Measurements from ENCODE around the gene SAMD4A.

Gene SAMD4A

GRCh38 chr14:54791001-54791400 is 224.1 kb downstream of the SAMD4A start:
- TF ChIP-seq, protein P1, sequence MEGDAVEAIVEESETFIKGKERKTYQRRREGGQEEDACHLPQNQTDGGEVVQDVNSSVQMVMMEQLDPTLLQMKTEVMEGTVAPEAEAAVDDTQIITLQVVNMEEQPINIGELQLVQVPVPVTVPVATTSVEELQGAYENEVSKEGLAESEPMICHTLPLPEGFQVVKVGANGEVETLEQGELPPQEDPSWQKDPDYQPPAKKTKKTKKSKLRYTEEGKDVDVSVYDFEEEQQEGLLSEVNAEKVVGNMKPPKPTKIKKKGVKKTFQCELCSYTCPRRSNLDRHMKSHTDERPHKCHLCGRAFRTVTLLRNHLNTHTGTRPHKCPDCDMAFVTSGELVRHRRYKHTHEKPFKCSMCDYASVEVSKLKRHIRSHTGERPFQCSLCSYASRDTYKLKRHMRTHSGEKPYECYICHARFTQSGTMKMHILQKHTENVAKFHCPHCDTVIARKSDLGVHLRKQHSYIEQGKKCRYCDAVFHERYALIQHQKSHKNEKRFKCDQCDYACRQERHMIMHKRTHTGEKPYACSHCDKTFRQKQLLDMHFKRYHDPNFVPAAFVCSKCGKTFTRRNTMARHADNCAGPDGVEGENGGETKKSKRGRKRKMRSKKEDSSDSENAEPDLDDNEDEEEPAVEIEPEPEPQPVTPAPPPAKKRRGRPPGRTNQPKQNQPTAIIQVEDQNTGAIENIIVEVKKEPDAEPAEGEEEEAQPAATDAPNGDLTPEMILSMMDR (conservative IDR thresholded peaks at IDR 0.05), result no peak
- no peak overlapping the region for H3K27ac ChIP-seq

GRCh38 chr14:54792288-54792687 is 225.4 kb downstream of the SAMD4A start:
- no peak overlapping the region for H3K27ac ChIP-seq
- TF ChIP-seq, protein P1 (conservative IDR thresholded peaks at IDR 0.05), result no peak

GRCh38 chr14:54794159-54794558 is 227.2 kb downstream of the SAMD4A start:
- TF ChIP-seq, protein P1 (conservative IDR thresholded peaks at IDR 0.05), result no peak
- H3K27ac ChIP-seq, result no peak overlapping the region

DNA sequence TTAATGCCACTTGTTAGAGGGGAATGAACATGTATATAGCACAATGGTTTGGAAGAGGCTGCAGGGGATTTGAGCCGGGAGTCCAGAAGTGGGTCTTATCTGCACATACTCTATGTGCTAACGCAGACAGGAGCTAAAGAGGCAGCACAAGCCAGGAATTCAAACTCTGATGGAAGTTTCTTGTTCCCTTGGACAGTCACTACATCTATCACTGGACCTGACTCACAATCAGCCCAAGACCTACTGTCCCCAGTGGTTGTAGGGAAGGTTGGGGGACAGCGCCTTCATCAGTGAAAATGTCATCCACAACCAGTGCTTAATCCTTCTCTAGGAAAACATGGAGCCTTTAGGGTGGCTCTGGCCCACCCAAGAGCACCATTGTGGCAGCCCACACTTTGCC is 227.9 kb downstream of the SAMD4A start:
- TF ChIP-seq, protein P1 (conservative IDR thresholded peaks at IDR 0.05), result no peak
- no peak overlapping the region for H3K27ac ChIP-seq

GRCh38 chr14:54796961-54797360 is 230.0 kb downstream of the SAMD4A start:
- no peak overlapping the region for H3K27ac ChIP-seq
- TF ChIP-seq, protein P1 (conservative IDR thresholded peaks at IDR 0.05), result no peak

GRCh38 chr14:54797556-54797955 is 230.6 kb downstream of the SAMD4A start:
- TF ChIP-seq, protein P1 (conservative IDR thresholded peaks at IDR 0.05), result no peak
- no peak overlapping the region for H3K27ac ChIP-seq

DNA sequence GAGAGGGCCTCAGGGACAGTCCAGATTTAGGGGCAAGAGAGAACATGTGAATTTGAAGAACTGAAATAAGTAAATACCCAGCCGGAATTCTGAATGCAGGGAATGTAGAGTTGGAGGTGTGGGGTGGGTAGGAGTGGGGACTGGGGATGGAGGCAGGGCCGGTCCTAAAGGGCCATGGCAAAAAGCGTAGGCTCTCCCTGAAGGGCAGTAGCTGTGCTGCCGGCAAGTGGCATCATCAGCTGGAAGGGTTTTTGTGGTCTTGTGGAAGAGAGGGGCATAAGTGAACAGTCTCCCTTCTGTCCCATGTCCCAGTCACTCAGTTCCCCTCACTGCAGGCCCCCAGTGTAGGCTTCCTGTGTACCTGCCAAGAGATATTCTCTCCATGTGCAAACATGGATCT is 231.1 kb downstream of the SAMD4A start:
- H3K27ac ChIP-seq, result no peak overlapping the region
- TF ChIP-seq, protein P1 (conservative IDR thresholded peaks at IDR 0.05), result no peak

All from VCaP (cell line).